ENCODE measurements around the gene PHLDB3.

The PHLDB3 gene

GRCh38 chr19:43533546-43534304, 29.2 kb upstream of the PHLDB3 start:
- Histone ChIP-seq H3K4me2 (ENCODE audit: low read depth, low read length, poor library complexity, severe bottlenecking) (peak overlapping the region; percentile 66), H3K4me3 (ENCODE audit: insufficient read depth, low read length, poor library complexity, severe bottlenecking) (peak overlapping the region; percentile 43), H3F3A (ENCODE audit: insufficient read depth) (peaks cover 19% of the 10 kb centered on the region), H3K27me3 (ENCODE audit: low read length) (no peaks in the 10 kb centered on the region), H4K20me1 (ENCODE audit: low read depth, low read length) (no peaks in the 10 kb centered on the region), H3K9me3 (ENCODE audit: insufficient read depth, low read length) (no peaks in the 10 kb centered on the region), H3K9ac (ENCODE audit: low read length) (peak overlapping the region; percentile 57), H3K36me3 (ENCODE audit: low read length) (no peaks in the 10 kb centered on the region), H2AFZ (ENCODE audit: low read depth, low read length, severe bottlenecking) (peak overlapping the region; percentile 67), H3K9me2 (replicated peaks; ENCODE audit: insufficient read depth, low read length) (no peaks in the 10 kb centered on the region), H3K27ac (ENCODE audit: low read depth, low read length) (peak overlapping the region; percentile 76), H3K79me2 (ENCODE audit: insufficient read depth, low read length) (no peaks in the 10 kb centered on the region)
- TF ChIP-seq CTCF (IDR thresholded peaks at IDR 0.05; ENCODE audit: insufficient read depth, low read length, poor library complexity, severe bottlenecking) (no peak), EZH2phosphoT487 (conservative IDR thresholded peaks at IDR 0.05; ENCODE audit: low read length) (no peak)

- Histone ChIP-seq H3K9me2 (replicated peaks; ENCODE audit: insufficient read depth, low read length) (no peaks in the 10 kb centered on the region), H3K27ac (ENCODE audit: low read depth, low read length) (peak within 1 kb of the TSS; percentile 76), H3K4me3 (ENCODE audit: insufficient read depth, low read length, poor library complexity, severe bottlenecking) (peak within 1 kb of the TSS; percentile 43), H3F3A (ENCODE audit: insufficient read depth) (peaks cover 22% of the 10 kb centered on the region), H3K36me3 (ENCODE audit: low read length) (no peaks in the 10 kb centered on the region), H2AFZ (ENCODE audit: low read depth, low read length, severe bottlenecking) (peak within 1 kb of the TSS; percentile 67), H3K9me3 (ENCODE audit: insufficient read depth, low read length) (no peaks in the 10 kb centered on the region), H3K4me2 (ENCODE audit: low read depth, low read length, poor library complexity, severe bottlenecking) (peak within 1 kb of the TSS; percentile 66), H3K9ac (ENCODE audit: low read length) (peak within 1 kb of the TSS; percentile 57), H3K27me3 (ENCODE audit: low read length) (no peaks in the 10 kb centered on the region), H3K79me2 (ENCODE audit: insufficient read depth, low read length) (no peaks in the 10 kb centered on the region), H4K20me1 (ENCODE audit: low read depth, low read length) (no peaks in the 10 kb centered on the region)
- TF ChIP-seq CTCF (IDR thresholded peaks at IDR 0.05; ENCODE audit: insufficient read depth, low read length, poor library complexity, severe bottlenecking): no peak
- no peak for TF ChIP-seq EZH2phosphoT487 (conservative IDR thresholded peaks at IDR 0.05; ENCODE audit: low read length)
Observed at GRCh38 chr19:43532962-43533545, 28.5 kb upstream of the PHLDB3 start, which contains the start of gene ZNF575. Gene ZNF575, plus strand, starts transcription at chr19:43533188. Its CDS starts 1,235 bp downstream, at chr19:43534423.

- Histone ChIP-seq H3K27ac (ENCODE audit: low read depth, low read length) (peak overlapping the region; percentile 76), H2AFZ (ENCODE audit: low read depth, low read length, severe bottlenecking) (peak overlapping the region; percentile 67), H4K20me1 (ENCODE audit: low read depth, low read length) (no peaks in the 10 kb centered on the region), H3K79me2 (ENCODE audit: insufficient read depth, low read length) (no peaks in the 10 kb centered on the region), H3K4me3 (ENCODE audit: insufficient read depth, low read length, poor library complexity, severe bottlenecking) (peak overlapping the region; percentile 43), H3K36me3 (ENCODE audit: low read length) (no peaks in the 10 kb centered on the region), H3K9me3 (ENCODE audit: insufficient read depth, low read length) (no peaks in the 10 kb centered on the region), H3K9me2 (replicated peaks; ENCODE audit: insufficient read depth, low read length) (no peaks in the 10 kb centered on the region), H3K9ac (ENCODE audit: low read length) (peak overlapping the region; percentile 57), H3K4me2 (ENCODE audit: low read depth, low read length, poor library complexity, severe bottlenecking) (peak overlapping the region; percentile 66), H3K27me3 (ENCODE audit: low read length) (no peaks in the 10 kb centered on the region), H3F3A (ENCODE audit: insufficient read depth) (peaks cover 23% of the 10 kb centered on the region)
- TF ChIP-seq CTCF (IDR thresholded peaks at IDR 0.05; ENCODE audit: insufficient read depth, low read length, poor library complexity, severe bottlenecking): no peak
- no peak for TF ChIP-seq EZH2phosphoT487 (conservative IDR thresholded peaks at IDR 0.05; ENCODE audit: low read length)
Observed at GRCh38 chr19:43532571-43532961, 28.0 kb upstream of the PHLDB3 start.
